ENCODE measurements around the gene YIPF1. TPM values are rescaled to one million over a fixed set of nuclear protein-coding genes. Genes with fewer than 3 reads are reported as not detected.
"Not testable (repeated sequence)": the region's sequence is repeated elsewhere in the genome, so short reads cannot be mapped to it uniquely, and the experiment has no call there.

The YIPF1 gene
- total RNA-seq, 6 experiments from 2014 or later = 22.8 to 29.3 (median 26.8) TPM

- Mint-ChIP-seq H3K27me3 (ENCODE audit: insufficient read depth) (peaks cover 2% of the 10 kb centered on the region), H3K4me1 (ENCODE audit: low read depth) (peaks cover 26% of the 10 kb centered on the region), H3K9me3 (no peaks in the 10 kb centered on the region), H3K36me3 (ENCODE audit: low read depth) (peaks cover 5% of the 10 kb centered on the region; the same call in 1 of the 2 replicates), H3K4me3 (peak overlapping the region; percentile 93), H3K27ac (peak overlapping the region; percentile 96; the same call in 1 of the 2 replicates)
- no peak for TF ChIP-seq CTCF (IDR thresholded peaks at IDR 0.05)
- no peak for DNase-seq
Measured at GRCh38 chr1:53890522-53890941, 935 bp upstream of the YIPF1 start.

GRCh38 chr1:53888681-53889080 lies 916 bp downstream of the YIPF1 start:
- H3K4me3 Mint-ChIP-seq = peak overlapping the region; percentile 93
- peaks cover 5% of the 10 kb centered on the region; the same call in 1 of the 2 replicates for H3K36me3 Mint-ChIP-seq (ENCODE audit: low read depth)
- DNase-seq = no peak
- TF ChIP-seq CTCF (IDR thresholded peaks at IDR 0.05) = no peak
- peaks cover 23% of the 10 kb centered on the region for H3K4me1 Mint-ChIP-seq (ENCODE audit: low read depth)
- no peaks in the 10 kb centered on the region; the same call in 1 of the 2 replicates for H3K27me3 Mint-ChIP-seq (ENCODE audit: insufficient read depth)
- H3K9me3 Mint-ChIP-seq = no peaks in the 10 kb centered on the region
- H3K27ac Mint-ChIP-seq = no peak overlapping the region

GRCh38 chr1:53883600-53883999 lies 6.0 kb downstream of the YIPF1 start:
- H3K9me3 Mint-ChIP-seq; H3K4me1 Mint-ChIP-seq (ENCODE audit: low read depth); H3K27ac Mint-ChIP-seq; H3K4me3 Mint-ChIP-seq; DNase-seq; H3K27me3 Mint-ChIP-seq (ENCODE audit: insufficient read depth): not testable (repeated sequence)
- H3K36me3 Mint-ChIP-seq (ENCODE audit: low read depth) = peaks cover 24% of the 10 kb centered on the region

GRCh38 chr1:53881853-53882252 lies 7.7 kb downstream of the YIPF1 start:
- H3K27me3 Mint-ChIP-seq (ENCODE audit: insufficient read depth); H3K9me3 Mint-ChIP-seq; DNase-seq; H3K27ac Mint-ChIP-seq; H3K4me1 Mint-ChIP-seq (ENCODE audit: low read depth); H3K4me3 Mint-ChIP-seq: not testable (repeated sequence)
- peaks cover 25% of the 10 kb centered on the region for H3K36me3 Mint-ChIP-seq (ENCODE audit: low read depth)

- Mint-ChIP-seq H3K36me3 (ENCODE audit: low read depth) (peaks cover 29% of the 10 kb centered on the region), H3K4me3 (no peak overlapping the region), H3K9me3 (no peaks in the 10 kb centered on the region), H3K27me3 (ENCODE audit: insufficient read depth) (no peaks in the 10 kb centered on the region), H3K4me1 (ENCODE audit: low read depth) (no peaks in the 10 kb centered on the region), H3K27ac (no peak overlapping the region)
- peak; percentile 89 for TF ChIP-seq CTCF (IDR thresholded peaks at IDR 0.05)
- DNase-seq = peak; percentile 58
Measured at GRCh38 chr1:53878492-53879105, 11.0 kb downstream of the YIPF1 start.

GRCh38 chr1:53875150-53875549 lies 14.4 kb downstream of the YIPF1 start:
- not testable (repeated sequence) for H3K4me1 Mint-ChIP-seq (ENCODE audit: low read depth); H3K9me3 Mint-ChIP-seq; DNase-seq; H3K27ac Mint-ChIP-seq; H3K27me3 Mint-ChIP-seq (ENCODE audit: insufficient read depth); H3K36me3 Mint-ChIP-seq (ENCODE audit: low read depth); H3K4me3 Mint-ChIP-seq

GRCh38 chr1:53871773-53872484 lies 17.7 kb downstream of the YIPF1 start:
- Mint-ChIP-seq H3K4me3 (no peak overlapping the region), H3K36me3 (ENCODE audit: low read depth) (peaks cover 8% of the 10 kb centered on the region), H3K27me3 (ENCODE audit: insufficient read depth) (peaks cover 2% of the 10 kb centered on the region), H3K27ac (no peak overlapping the region), H3K9me3 (no peaks in the 10 kb centered on the region), H3K4me1 (ENCODE audit: low read depth) (peaks cover 9% of the 10 kb centered on the region)
- DNase-seq = no peak
- TF ChIP-seq CTCF (IDR thresholded peaks at IDR 0.05) = no peak
